ENCODE measurements around the gene MLST8. TPM values are rescaled to one million over a fixed set of nuclear protein-coding genes. Genes with fewer than 3 reads are reported as not detected.

Gene MLST8
- total and polyA plus RNA-seq, 2 donors (not counting 3 experiments of a cell fraction or from before 2014, with no cell fraction given): 36.9 to 129 TPM

DNA sequence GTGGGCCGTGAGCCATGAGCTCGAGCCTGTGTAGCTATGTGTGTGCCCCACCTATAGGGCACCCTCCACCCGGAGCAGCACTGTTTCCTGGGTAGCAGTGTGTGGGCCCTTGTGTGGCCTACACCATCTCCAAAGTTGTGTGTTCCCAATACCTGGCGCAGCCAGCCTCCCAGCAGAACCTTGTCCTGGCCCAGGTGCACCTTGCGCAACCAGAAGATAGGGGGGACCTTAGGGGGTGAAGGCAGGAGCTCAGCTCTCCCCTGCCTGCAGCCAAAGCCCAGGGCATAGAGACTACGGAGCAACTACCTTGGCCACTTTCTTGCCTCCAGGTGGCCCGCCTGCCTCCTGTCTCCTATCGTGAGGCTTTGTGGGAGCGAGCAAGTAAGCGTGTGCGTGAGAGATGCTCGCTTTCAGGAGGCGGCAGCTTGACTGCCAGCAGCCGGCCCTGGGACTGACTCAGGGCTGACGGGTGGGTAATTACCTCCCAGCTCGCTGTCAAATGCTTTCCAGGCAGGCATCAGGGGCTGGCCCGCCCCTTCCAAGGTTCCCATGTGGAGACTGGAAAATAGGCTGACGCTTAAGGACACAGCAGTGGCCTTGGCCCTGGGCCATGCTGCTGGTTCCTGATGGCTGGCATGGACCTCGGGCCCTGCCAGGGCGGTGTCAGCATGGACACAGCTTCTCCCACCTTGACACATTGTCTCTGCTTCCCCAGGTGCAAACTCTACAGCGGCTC is 30.7 kb upstream of the MLST8 start:
- Histone ChIP-seq H4K20me1 (replicated peaks; ENCODE audit: control insufficient read depth, extremely low read depth, insufficient read depth, low read length) (no peaks in the 10 kb centered on the region), H3K4me1 (ENCODE audit: control insufficient read depth, extremely low read depth, insufficient read depth, low read length) (peaks cover 18% of the 10 kb centered on the region), H3K4me2 (ENCODE audit: insufficient read depth, low read length) (no peak overlapping the region), H3K36me3 (ENCODE audit: control insufficient read depth in 2 of 2, extremely low read depth in 1 of 2, insufficient read depth in 2 of 2, low read length in 2 of 2) (peaks cover 23 to 46% of the 10 kb centered on the region in 2 experiments), H3K27me3 (ENCODE audit: control insufficient read depth in 2 of 2, insufficient read depth in 2 of 2, low read length in 2 of 2) (no peaks in the 10 kb centered on the region), H3K9ac (replicated peaks; ENCODE audit: extremely low read depth, insufficient read depth, low read length) (no peak overlapping the region), H3K27ac (ENCODE audit: insufficient read depth, low read depth, low read length) (no peak overlapping the region), H3K9me3 (replicated peaks; ENCODE audit: control insufficient read depth, insufficient read depth, low read length) (no peaks in the 10 kb centered on the region), H3K9me1 (replicated peaks; ENCODE audit: control insufficient read depth, extremely low read depth, insufficient read depth, low read length) (no peaks in the 10 kb centered on the region), H2AFZ (ENCODE audit: low read depth, low read length) (no peak overlapping the region), H3K4me3 (replicated peaks in 1 of 3; ENCODE audit: insufficient read depth in 1 of 3, low read depth in 1 of 3, low read length in 3 of 3) (no peak overlapping the region), H3K79me2 (ENCODE audit: control insufficient read depth, insufficient read depth, low read length) (peaks cover 35% of the 10 kb centered on the region)
- dilution Hi-C loops (cut with MboI; ENCODE audit: extremely low pct_ligation_motif_present, low sequenced_read_pairs) (loop anchor here (25.0 kb wide), 1 partner anchor 137 kb away; the partner anchor contains the start of genes NHERF2, NTHL1 and TSC2), intact Hi-C loops (cut with micrococcal nuclease) (no loop called here)
- TF ChIP-seq GATA2 (IDR thresholded peaks at IDR 0.05; ENCODE audit: insufficient read depth, insufficient read length, low read depth, low read length) (no peak), FOS (IDR thresholded peaks at IDR 0.05; ENCODE audit: borderline replicate concordance, insufficient read depth, low read length) (no peak), POLR2AphosphoS5 (IDR thresholded peaks at IDR 0.05; ENCODE audit: insufficient read depth, low read depth, low read length) (no peak), EZH2 (IDR thresholded peaks at IDR 0.05; ENCODE audit: borderline replicate concordance, low read depth, low read length, severe bottlenecking) (no peak), MYC (IDR thresholded peaks at IDR 0.05; ENCODE audit: low read depth, low read length) (no peak), JUN (IDR thresholded peaks at IDR 0.05; ENCODE audit: borderline replicate concordance, insufficient read depth, insufficient read length, low read depth) (no peak), POLR2A (IDR thresholded peaks at IDR 0.05; ENCODE audit: low read depth, low read length) (no peak)
- TF ChIP-seq, protein P1, sequence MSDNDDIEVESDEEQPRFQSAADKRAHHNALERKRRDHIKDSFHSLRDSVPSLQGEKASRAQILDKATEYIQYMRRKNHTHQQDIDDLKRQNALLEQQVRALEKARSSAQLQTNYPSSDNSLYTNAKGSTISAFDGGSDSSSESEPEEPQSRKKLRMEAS (IDR thresholded peaks at IDR 0.05; ENCODE audit: insufficient read depth, insufficient read length): no peak
- TF ChIP-seq, protein P2, sequence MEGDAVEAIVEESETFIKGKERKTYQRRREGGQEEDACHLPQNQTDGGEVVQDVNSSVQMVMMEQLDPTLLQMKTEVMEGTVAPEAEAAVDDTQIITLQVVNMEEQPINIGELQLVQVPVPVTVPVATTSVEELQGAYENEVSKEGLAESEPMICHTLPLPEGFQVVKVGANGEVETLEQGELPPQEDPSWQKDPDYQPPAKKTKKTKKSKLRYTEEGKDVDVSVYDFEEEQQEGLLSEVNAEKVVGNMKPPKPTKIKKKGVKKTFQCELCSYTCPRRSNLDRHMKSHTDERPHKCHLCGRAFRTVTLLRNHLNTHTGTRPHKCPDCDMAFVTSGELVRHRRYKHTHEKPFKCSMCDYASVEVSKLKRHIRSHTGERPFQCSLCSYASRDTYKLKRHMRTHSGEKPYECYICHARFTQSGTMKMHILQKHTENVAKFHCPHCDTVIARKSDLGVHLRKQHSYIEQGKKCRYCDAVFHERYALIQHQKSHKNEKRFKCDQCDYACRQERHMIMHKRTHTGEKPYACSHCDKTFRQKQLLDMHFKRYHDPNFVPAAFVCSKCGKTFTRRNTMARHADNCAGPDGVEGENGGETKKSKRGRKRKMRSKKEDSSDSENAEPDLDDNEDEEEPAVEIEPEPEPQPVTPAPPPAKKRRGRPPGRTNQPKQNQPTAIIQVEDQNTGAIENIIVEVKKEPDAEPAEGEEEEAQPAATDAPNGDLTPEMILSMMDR (IDR thresholded peaks at IDR 0.05; ENCODE audit: extremely low read depth in 1 of 2, insufficient read depth in 1 of 2, low read depth in 1 of 2, low read length in 2 of 2): no peak
- no TSS peak for BruUV-seq (replicated peaks)
- DNase-seq (ENCODE audit: low read depth, low spot score) (no peak), FAIRE-seq (no peak)
- POLR2A ChIA-PET: interaction anchor here (1.0 kb wide), 1 partner anchor 19 kb away, joined by 5 read pairs; the partner anchor contains the start of gene TRAF7
- CTCF ChIA-PET: interaction anchor here (1.2 kb wide), 1 partner anchor 15 kb away, joined by 3 read pairs; no protein-coding TSS in a partner anchor

Measured in endothelial cell of umbilical vein (primary cell).